Measurements from ENCODE around the gene SFTPA1.
A peak's percentile ranks its signal among the peaks of the same experiment; 100 is the strongest.
"Not testable (repeated sequence)": the region's sequence is repeated elsewhere in the genome, so short reads cannot be mapped to it uniquely, and the experiment has no call there.

The SFTPA1 gene

GRCh38 chr10:79610601-79611191 lies at the start of gene SFTPA1:
SFTPA1 (plus strand) TSS chr10:79610939; CDS start chr10:79611826, 887 bp downstream.
- DNase-seq, result no peak

DNA sequence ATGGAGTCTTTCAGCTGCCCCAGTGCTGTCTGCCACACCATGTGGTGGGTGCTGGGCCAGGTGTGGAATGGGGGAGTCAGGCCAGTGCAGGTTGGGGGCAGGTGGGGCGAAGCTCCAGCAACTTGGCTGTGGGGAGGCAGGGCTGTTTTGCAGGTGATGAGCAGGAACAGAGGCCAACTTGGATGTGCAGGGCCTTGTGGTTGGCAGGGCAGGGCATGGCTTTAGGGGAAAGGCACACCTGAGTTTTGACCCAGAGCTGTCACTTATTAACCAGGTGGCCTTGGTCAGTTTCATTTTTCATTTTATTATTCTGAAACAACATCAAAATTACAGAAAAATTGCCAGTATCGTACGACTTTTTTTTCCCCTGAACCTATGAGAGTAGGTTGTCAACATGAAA lies 49.5 kb upstream of the SFTPA1 start:
- no peak for DNase-seq

- DNase-seq, result peak; percentile 83
These were observed 48.5 kb upstream of the SFTPA1 start for GRCh38 chr10:79562135-79562756.

- DNase-seq, result no peak
These were observed 47.3 kb upstream of the SFTPA1 start for GRCh38 chr10:79563426-79563825.

DNA sequence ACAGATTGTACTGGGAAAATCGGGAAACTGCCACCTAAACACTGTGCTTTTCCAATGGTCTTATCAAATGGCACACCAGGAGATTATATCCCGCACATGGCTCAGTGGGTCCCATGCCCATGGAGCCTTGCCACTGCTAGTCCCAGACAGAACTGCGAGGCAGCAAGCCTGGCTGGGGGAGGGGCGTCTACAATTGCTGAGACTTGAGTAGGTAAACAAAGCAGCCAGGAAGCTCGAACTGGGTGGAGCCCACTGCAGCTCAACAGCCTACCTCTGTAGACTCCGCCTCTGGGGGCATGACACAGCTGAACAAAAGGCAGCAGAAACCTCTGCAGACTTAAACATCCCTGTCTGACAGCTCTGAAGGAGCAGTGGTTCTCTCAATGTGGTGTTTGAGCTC lies 40.1 kb upstream of the SFTPA1 start:
- DNase-seq, result not testable (repeated sequence)

- no peak for DNase-seq
These were observed 31.4 kb upstream of the SFTPA1 start for GRCh38 chr10:79579361-79579760.

DNA sequence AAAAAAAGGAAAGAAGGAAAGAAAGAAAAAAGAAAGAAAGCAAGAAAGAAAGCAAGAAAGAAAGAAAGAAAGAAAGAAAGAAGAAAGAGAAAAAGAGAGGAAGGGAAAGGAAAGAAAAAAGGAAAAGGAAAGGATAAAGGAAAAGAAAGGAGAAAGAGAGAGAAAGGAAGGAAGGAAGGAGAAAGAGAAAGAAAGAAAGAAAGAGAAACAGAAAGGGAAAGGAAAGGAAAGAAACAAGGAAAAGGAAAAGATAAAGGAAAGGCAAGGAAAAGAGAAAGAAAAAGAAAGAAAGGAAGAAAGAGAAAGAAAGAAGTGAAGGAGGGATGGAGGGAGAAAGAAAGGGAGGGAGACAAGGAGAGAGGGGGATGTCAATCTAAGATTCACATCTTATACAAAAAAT lies 29.7 kb upstream of the SFTPA1 start:
- DNase-seq, result no peak

- no peak for DNase-seq
These were observed 28.6 kb upstream of the SFTPA1 start for GRCh38 chr10:79582096-79582495.

GRCh38 chr10:79582954-79583353 lies 27.8 kb upstream of the SFTPA1 start:
- peak; percentile 67 for DNase-seq

- peak; percentile 19 for DNase-seq
These were observed 27.2 kb upstream of the SFTPA1 start for GRCh38 chr10:79583488-79584024.

GRCh38 chr10:79585870-79586527 lies 24.7 kb upstream of the SFTPA1 start:
- no peak for DNase-seq

DNA sequence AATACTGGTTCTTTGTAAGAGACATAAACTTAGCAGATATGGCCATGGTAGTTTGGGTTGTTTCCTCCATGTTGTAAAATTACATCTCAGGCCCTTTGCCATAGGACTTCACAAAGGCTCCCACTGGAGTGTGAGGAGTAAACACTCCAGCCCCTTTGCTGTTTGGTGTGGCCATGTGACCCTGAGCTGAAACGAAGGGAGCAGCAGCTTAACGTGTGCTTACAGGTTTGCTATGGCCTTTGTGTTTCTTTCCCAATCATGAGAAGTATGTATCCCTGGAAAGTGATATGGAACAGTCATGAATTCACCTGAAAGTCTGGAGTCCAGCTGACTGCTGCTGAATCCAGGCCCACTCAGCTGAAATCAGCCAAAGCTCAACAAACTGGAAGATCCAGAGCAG lies 23.8 kb upstream of the SFTPA1 start:
- no peak for DNase-seq

DNA sequence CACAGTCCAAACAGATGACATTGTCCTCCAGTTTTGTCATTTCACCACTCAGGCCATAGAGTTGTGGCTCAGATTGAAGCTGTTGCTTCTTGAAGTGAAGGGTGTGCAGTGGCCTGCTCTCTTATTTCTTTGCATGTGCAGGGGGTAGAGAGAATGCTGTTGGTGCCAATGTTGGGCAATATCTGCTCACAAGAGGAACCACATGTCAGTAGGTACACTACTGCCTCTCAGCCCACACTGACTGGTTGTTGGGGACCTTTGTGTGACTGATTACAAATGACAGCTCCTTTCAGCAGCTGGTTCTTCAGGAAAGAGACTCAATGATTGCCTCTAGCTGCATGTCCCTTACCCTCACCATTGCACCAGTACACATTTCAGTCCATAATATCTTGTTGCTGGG lies 21.9 kb upstream of the SFTPA1 start:
- no peak for DNase-seq

GRCh38 chr10:79593377-79593776 lies 17.4 kb upstream of the SFTPA1 start:
- no peak for DNase-seq

GRCh38 chr10:79594565-79594964 lies 16.2 kb upstream of the SFTPA1 start:
- not testable (repeated sequence) for DNase-seq

- no peak for DNase-seq
These were observed 15.2 kb upstream of the SFTPA1 start for GRCh38 chr10:79595510-79595909.

DNA sequence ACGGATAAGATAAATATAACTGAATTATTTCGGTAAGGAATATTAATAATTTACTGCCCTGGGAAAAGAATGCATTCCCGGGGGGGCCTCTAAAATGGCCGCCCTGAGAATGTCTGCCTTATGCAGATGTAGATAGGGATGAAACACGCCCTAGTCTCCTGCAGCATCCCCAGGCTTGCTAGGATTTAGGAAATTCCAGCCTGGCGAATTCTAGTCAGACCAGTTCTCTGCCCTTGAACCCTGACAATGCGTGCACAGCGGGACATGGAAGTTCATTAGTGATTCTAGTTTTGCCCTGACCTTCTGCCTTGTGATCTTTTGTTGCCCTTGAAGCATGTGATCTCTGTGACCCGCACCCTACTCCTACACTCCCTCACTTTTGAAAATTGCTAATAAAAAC lies 11.1 kb upstream of the SFTPA1 start:
- not testable (repeated sequence) for DNase-seq

DNA sequence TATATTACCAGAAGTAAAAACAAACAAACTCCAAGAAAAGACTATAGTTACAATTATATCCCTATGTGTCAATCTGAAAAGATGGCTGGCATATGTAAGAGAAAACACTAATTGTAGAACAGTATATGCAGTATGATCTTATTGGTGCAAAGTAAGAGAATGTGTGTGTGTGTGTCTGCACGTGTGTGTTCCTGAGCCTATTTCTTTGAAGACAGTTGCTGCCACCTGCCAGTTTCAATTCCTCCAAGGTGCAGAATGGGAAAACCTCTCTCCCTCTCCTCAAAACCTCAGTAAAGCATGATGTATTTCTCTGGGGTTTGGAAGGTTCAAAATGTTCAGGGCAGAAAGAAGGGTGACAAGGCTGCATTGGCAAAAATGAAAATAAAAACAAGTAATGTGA lies 8.8 kb upstream of the SFTPA1 start:
- DNase-seq, result no peak

- DNase-seq, result no peak
These were observed 7.8 kb upstream of the SFTPA1 start for GRCh38 chr10:79602953-79603352.

DNA sequence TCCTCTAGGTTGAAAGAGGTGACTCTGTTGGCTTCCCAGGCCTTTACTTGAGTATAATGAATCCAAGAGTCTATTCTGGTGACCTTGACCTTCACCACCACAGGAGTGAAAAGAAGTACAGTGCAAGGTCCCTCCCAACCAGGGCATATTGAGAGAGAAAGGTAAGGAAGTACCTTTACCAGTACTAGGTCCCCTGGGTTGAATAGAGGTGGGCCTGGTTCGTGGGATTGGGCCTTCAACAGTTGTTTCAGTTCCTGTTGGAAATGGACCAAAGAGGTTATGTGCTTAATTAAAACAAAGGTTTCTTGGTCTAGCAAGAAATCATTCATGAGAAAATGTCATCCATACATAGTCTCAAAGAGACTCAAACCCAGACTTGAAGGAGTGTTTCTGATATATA lies 6.4 kb upstream of the SFTPA1 start:
- no peak for DNase-seq

GRCh38 chr10:79605308-79605707 lies 5.4 kb upstream of the SFTPA1 start:
- DNase-seq, result no peak

DNA sequence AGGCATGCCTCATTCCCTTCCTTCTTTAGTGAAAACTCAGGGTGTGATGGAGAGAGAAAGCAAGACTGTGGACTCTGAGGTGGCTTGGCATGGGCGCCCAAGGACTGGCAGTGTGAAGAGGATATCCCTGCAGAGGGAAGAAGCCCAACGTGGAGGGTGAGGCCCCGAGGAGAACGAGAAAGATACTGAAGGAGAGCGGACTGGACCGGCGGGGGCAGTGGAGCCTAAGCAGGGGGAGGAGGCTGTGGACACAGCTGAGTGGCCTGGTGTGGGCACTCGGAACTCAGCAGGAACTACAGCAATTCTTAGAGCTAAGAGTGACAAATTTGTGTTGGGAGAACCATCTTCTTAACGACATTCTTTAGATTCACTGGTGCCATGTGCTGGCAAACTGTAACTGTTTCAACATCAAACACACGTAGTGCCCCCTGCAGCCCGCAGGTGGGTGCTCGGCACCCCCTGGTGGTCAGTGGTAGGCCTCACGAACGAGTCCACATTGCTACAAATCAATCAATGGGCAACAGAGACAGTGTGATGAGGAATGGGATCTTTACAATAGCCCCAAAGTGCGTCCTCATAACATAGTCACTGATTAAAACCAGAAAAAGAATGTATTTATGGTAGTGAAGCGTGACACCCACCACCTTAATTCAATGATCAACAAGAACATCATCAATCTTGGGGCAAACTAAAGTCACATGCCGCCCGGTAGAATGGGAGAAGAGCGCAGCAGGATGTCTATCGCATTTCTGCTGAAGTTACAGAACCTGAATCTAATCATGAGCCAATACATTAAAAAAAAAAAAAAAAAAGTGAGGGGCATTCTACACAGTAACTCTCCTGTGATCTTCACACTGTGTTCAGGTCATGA lies 2.0 kb upstream of the SFTPA1 start:
- DNase-seq, result peak; percentile 75
